HepG2 (cell line): ENCODE data around the gene TDRD1.

ENCODE experiments used
- ARID5B ChIP-seq: IDR thresholded peaks from 2 replicates; pipeline ENCODE4 v1.4.0; 2020; ENCODE audit warnings: mild to moderate bottlenecking, missing genetic modification reagents
- SMAD3 ChIP-seq: sonication (generic); formaldehyde crosslinking; IDR thresholded peaks from 2 replicates; pipeline ENCODE4 v1.4.0; 2020; ENCODE audit warnings: missing genetic modification reagents
- ZZZ3 ChIP-seq: sonication (generic); formaldehyde crosslinking; IDR thresholded peaks from 2 replicates; pipeline ENCODE4 v1.4.0; 2020; ENCODE audit warnings: missing genetic modification reagents, mild to moderate bottlenecking, borderline replicate concordance

DNA sequence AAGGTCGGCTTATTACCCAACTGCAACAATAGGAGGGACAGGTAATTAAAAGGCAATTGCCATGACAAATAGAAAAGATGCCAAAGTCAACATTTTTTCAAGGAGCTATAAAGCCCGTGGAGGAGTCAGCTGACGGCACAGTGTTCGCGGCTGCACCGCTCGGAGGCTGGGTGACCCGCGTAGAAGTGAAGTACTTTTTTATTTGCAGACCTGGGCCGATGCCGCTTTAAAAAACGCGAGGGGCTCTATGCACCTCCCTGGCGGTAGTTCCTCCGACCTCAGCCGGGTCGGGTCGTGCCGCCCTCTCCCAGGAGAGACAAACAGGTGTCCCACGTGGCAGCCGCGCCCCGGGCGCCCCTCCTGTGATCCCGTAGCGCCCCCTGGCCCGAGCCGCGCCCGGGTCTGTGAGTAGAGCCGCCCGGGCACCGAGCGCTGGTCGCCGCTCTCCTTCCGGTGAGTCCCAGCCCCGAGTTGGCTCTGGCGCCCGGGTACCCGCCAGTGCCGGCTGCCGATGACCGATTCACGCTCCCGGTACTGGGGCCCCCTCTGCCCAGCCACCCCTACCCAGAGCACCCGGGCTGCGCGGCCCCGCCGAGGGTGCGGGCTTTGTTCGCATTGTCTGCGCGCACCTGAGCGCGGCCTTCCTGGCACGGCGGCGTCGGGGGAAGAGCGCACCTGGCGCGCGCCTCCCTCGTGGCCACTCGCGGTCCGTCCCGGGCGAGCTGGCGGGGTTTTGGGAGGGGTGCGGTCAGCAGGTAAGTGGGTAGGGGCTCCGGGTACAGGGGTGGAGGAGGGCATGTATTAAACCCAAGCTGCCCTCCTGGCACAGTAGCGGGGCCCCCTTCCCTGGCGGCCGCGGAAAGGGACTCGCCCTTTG lies 60.2 kb downstream of the TDRD1 start, which contains the start of gene VWA2:
- TF ChIP-seq ZZZ3 (CRISPR knock-in tag) (no peak), SMAD3 (CRISPR knock-in tag) (no peak), ARID5B (no peak)
